SK-N-DZ (cell line): ENCODE measurements around the gene EXOG.
"Not testable (repeated sequence)": the region's sequence is repeated elsewhere in the genome, so short reads cannot be mapped to it uniquely, and the experiment has no call there.

Experiments used
- DNase-seq: peaks from one replicate; pipeline ENCODE4 v3.0.0-alpha.2; 2015; ENCODE audit warnings: low spot score
- small RNA-seq, 2 experiments: library from RNA; depleted of rRNA; stranded (forward); fragments of <200 nt; gene quantifications; one replicate each; pipeline ENCODE3, GENCODE V24; 2014

Gene EXOG

DNA sequence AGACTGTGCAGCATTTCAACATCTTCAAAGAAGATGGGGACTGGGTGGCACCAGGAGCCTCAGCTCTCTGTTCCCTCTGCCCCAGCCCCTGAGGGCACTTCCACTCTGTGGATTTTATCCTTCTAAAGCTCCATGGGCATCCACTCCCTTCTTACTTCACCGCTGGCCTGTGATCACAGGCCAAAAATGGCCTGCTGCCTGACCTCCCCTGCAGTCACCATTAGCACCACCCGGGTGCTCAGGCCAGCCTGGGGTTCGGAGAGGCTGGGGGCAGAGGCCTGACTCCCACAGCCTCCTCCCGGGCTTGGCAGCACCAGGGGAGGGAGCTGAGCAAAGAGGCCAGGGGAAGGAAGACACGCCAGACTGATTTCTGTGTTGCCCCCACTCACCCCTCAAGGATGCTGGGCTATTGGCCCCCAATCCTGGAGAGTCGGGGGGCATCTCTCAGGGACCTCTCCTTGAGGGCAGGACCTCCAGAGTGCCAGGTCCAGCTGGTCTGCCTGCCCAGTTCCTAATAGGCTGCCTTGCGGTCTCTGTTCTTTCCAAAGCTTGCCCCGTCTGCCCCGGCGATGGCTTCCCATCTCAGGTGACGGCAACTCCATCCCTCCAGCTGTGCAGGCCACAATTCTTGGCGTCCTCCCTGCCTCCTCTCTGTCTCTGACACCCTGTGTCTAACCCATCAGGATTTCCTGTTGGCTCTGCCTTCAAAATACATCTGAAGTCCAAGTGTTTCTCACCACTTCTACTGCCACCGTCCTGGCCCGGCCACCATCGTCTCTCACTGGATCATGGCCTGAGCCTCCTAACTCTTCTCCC, 67.1 kb downstream of the EXOG start:
- no peak for DNase-seq

DNA sequence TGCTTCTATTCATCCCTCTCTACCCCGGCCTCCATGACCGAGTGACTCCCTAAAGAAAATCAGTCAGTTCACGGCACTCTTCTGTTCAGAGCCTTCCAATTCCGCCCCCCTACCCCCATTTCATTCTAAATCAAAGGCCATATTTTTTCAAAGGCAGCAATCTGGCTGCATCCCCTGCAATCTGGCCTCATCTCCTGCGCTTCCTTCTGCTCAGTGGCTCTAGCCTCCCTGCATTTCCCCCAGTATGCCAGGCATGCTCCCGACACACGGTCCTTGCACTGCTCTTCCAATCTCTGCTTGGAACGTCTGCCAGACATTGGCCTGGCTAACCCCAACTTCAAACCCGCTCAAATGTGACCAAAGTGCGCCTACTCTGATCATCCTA, 67.7 kb downstream of the EXOG start:
- DNase-seq = no peak

DNA sequence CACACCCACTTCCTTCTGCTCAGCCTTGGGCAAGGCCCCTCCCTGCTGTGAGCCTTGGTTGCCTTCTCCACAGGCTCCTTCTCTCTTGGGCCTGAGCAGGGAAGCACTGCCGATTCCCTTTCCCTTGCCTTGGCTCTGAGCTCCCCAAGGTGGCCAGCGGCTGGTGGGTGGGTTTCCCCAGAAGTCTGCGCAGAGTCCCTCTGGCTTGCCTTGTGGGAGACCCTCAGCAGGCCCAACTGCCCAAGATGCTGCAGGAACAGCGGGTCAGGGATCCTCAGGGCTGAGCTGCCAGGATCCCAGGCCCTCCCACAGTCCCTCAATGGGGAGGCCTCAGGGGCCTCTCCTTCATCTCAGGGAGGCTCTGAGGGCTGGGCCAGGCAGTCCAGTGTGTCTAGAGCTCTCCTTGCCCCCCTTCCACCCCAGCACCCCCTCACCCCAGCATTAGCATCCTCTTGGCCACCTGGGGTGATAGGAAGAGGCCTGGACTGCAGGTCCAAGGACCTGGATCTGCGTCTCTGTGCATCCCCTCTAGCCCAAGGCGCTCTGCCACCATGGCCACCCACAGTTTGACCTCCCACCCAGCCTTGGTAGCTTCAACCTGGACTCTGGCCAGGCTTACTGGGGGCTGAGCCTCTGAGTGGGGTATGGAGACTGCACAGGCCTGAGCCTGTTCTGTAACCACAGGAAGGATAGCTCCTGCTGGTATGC, 68.6 kb downstream of the EXOG start:
- DNase-seq = no peak

DNA sequence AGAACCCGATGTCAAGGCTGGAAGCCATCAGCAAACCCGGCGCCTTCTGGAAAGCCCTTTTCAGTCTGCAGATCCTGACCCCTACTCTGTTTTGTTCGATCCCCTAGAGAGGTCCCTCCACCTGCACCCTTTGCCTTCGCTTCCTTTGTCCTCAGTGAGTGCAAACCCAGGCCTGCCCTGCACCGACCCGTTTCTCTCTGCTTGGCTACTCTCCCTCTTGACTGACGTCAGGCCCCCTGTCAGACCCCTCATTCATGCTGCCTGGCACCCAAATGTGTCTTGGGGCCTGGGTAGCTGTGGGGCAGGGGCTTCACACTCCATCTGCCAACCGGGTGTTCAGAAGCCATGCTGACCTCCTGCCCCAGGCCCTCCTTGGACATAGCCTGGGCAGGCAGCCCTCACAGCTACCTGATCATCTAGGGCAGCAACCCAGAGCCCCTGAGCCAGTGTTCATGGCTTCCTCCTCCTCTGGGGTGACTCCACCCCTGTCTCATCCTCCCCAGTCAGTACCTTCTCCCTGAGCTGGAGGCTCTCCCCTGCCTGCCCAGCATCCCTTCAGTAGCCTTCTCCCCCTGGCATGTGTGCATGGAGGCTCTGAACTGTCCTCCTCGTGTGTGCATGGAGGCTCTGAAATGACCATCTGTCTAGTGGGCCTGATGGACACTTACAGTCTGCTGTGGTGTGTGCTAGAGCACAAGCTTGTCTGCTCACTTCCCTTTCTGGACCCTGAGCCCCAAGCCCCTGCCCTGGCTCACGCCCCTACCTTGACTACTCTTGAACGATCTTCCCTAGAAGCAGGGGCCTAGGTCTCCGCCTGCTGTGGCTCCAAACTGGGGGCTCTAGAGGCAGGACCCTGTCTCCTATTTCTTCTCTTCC, 69.4 kb downstream of the EXOG start:
- no peak for DNase-seq

DNA sequence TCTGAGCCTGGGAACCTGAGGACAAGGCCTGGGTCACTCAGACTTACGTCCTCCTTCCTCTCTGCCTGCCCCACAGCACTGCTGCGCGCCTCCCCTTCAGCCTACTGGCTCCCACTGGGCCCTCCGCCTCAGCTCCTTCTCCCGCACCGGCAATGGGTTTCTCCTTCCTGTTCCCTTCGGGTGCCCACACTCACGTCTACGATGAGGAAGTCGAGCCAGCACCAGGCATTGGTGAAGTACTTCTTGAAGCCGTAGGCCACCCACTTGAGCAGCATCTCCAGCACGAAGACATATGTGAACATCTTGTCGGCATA, 70.0 kb downstream of the EXOG start:
- DNase-seq = no peak

DNA sequence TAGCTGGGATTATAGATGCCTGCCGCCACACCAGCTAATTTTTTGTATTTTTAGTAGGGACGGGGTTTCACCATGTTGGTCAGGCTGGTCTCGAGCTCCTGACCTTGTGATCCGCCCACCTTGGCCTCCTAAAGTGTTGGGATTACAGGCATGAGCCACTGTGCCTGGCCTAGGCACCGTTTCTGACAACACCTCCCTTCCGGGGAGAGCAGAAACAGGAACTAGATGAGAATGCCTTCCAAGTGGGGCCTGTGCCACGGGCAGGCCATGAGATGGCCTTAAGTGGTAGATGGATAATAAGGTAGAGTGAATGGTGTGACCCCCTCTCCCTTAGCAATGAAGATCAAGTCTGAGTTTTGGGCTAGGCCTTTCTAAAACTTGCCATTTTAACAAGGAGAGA, 70.7 kb downstream of the EXOG start:
- DNase-seq = not testable (repeated sequence)

DNA sequence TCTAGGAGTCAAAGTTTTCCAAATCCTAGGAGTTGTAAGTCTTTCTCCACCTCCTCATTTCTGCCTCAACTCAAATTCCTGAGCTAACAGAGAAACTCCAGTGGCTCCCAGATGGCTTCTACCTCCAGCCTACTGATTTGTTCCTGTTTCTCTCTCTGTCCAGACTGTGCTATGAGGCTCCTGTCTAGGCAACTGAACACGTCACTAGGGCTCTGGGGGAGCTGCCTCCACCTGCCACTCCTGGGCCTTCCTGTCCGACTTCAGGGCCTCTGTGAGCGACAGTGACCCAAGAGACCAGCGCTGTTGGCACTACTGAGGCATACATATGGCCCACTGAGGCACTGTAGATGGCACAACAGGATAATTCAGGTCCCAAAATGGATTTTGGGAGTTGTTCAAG, 71.4 kb downstream of the EXOG start:
- no peak for DNase-seq

DNA sequence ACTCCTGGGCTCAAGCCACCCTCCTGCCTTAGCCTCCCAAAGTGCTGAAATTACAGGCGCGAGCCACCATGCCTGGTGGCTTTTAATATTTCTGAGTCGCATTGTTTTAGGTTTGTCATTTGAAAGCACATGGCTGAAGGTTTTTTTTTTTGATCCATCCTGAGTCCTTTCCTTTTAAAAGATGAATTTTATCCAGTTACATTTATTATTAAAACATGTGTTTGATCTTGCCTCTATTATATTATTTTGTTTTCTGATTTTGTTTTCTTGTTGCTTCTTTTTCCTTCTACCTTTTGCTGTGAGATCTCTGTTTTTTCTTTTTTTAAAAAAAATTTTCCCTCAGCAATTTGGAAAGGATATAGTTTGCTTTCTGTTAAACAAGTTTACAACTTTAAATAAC, 77.0 kb downstream of the EXOG start:
- DNase-seq = no peak

DNA sequence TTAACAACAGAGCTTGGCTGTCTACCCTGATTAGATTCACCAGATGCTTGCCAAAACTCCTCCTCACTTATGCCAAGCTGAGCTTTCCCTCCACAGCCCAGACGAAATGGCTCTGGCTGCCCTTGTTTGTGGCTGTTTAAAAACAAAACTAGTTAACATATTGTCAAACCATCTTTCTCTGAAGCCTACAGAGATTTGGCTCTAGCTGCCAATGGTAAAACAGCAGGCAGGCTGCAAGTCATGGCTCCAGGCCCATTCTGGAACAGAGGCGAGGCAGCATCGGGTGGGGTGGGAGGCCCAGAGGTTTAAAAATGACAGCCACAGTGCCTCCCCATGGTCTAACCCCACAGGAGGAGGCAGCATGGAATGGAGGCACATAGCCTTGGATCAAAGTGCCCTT, 77.4 kb downstream of the EXOG start:
- DNase-seq = no peak

DNA sequence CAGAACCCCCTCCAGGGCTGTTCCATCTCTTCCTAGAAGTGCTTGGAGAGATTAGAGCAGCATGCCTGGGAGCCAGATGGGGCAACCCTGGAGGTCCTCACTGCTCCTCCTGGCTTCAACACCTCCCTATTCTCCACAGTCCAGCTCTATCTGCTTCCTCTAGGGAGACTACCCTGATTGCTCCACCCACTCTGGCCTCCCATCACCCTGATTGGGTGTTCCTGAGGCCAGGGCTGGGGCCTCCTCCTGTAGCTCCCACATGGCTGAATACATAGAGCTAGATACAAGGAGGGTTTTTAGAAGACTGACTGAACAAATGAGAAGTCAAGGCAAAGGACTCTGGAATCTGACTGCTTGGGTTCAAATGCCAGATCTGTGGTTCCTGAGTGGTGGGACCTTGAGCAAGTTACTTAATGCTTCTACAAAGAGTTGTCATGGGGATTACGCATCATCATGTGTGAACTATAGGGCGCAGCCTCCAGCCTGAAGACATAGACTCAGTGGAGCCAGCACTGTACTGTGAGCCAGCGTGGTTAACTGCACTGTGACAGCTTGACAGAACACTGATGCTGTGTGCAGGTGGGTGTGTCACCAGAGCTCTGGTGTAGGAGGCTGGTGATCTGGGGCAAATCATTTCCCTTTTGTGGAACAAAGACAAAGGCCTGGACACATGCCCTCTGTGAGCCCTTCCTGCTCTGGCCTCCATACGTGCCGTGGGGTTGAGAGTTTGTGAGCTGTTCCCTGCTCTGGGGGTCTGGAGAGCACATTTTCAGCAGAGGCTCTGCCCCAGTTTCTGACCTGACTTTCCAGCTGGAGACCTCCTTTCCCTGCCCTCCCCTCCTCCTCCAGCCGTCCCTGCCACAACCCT, 78.5 kb downstream of the EXOG start:
- peak; percentile 84 for DNase-seq

DNA sequence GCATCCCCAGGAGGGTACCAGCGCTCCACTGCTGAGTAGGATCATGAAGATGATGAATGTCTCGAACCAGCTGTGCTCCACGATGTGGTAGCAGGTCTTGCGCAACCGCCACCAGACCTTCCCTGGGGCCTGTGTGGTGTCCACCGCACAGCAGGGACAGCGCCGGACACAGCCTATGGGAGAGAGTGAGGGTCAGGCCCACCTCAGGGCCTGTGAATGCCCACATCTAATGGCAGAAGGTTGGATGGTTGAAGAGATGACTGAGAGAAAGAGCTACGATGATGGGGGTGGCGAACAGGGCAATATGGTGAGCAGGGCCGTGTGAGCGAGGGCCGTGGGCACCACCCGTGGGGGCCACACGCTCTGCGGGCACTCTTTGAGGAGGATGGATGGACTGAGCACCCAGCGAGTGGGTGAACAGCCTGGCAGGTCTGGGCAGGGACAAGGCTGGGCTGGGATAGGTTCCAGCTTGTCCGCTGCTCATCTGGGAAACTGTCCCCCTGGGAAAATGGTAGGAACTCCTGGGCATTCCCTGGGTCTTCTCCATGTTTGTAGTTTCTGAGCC, 79.2 kb downstream of the EXOG start:
- DNase-seq = no peak

Small RNA genes lying within 50 kb of the gene (small RNA-seq; reads per million reads assigned to genes)
- 0 reads per million in 2 experiments for gene RF00019
